ENCODE measurements around the gene CHCHD4. TPM values are rescaled to one million over a fixed set of nuclear protein-coding genes. Genes with fewer than 3 reads are reported as not detected.

The CHCHD4 gene
- total RNA-seq, 6 experiments from 2014 or later = 9.4 to 12.0 (median 10.1) TPM

- TF ChIP-seq, protein P1, sequence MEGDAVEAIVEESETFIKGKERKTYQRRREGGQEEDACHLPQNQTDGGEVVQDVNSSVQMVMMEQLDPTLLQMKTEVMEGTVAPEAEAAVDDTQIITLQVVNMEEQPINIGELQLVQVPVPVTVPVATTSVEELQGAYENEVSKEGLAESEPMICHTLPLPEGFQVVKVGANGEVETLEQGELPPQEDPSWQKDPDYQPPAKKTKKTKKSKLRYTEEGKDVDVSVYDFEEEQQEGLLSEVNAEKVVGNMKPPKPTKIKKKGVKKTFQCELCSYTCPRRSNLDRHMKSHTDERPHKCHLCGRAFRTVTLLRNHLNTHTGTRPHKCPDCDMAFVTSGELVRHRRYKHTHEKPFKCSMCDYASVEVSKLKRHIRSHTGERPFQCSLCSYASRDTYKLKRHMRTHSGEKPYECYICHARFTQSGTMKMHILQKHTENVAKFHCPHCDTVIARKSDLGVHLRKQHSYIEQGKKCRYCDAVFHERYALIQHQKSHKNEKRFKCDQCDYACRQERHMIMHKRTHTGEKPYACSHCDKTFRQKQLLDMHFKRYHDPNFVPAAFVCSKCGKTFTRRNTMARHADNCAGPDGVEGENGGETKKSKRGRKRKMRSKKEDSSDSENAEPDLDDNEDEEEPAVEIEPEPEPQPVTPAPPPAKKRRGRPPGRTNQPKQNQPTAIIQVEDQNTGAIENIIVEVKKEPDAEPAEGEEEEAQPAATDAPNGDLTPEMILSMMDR (IDR thresholded peaks at IDR 0.05) = peak; percentile 55; the same call in 1 of the 2 replicates
- Mint-ChIP-seq H3K4me1 (ENCODE audit: low read depth) (peaks cover 74% of the 10 kb centered on the region), H3K4me3 (no peak overlapping the region; the same call in 1 of the 2 replicates), H3K27me3 (ENCODE audit: insufficient read depth) (peaks cover 6% of the 10 kb centered on the region), H3K36me3 (ENCODE audit: low read depth) (peaks cover 36% of the 10 kb centered on the region), H3K27ac (peak overlapping the region; percentile 99), H3K9me3 (no peaks in the 10 kb centered on the region)
- DNase-seq = no peak
Measured at GRCh38 chr3:14145670-14146380, 21.2 kb upstream of the CHCHD4 start.

DNA sequence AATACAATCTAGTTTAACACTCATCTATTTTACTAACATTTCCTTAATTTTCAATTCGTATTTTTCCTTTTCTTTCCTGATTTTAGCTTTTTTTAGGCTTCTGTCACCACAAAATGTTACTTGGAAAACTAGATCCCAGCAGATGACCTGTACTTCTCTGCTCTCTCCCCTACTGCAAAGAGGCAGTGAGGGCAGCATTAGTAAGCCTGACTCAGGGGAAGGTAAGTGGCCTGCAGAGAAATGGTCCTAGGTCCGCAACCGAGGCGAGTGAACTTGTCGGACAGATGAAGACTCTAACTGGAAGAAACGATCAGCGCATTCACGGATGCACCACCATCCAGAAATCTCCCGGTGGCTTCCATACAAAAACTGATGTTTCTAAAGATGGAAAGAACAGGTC lies 20.6 kb upstream of the CHCHD4 start:
- peak; percentile 60 for DNase-seq
- peaks cover 6% of the 10 kb centered on the region for H3K27me3 Mint-ChIP-seq (ENCODE audit: insufficient read depth)
- TF ChIP-seq, protein P1 (IDR thresholded peaks at IDR 0.05) = no peak
- no peaks in the 10 kb centered on the region for H3K9me3 Mint-ChIP-seq
- H3K4me3 Mint-ChIP-seq = peak overlapping the region; percentile 73
- peaks cover 74% of the 10 kb centered on the region for H3K4me1 Mint-ChIP-seq (ENCODE audit: low read depth)
- peaks cover 36% of the 10 kb centered on the region for H3K36me3 Mint-ChIP-seq (ENCODE audit: low read depth)
- peak overlapping the region; percentile 99 for H3K27ac Mint-ChIP-seq

GRCh38 chr3:14144423-14145075 lies 19.9 kb upstream of the CHCHD4 start:
- H3K27me3 Mint-ChIP-seq (ENCODE audit: insufficient read depth) = peaks cover 6% of the 10 kb centered on the region
- H3K4me1 Mint-ChIP-seq (ENCODE audit: low read depth) = peaks cover 72% of the 10 kb centered on the region
- peak; percentile 100 for DNase-seq
- TF ChIP-seq, protein P1 (IDR thresholded peaks at IDR 0.05) = no peak
- H3K36me3 Mint-ChIP-seq (ENCODE audit: low read depth) = peaks cover 38% of the 10 kb centered on the region
- H3K4me3 Mint-ChIP-seq = peak overlapping the region; percentile 84
- H3K9me3 Mint-ChIP-seq = no peaks in the 10 kb centered on the region
- peak overlapping the region; percentile 99 for H3K27ac Mint-ChIP-seq

DNA sequence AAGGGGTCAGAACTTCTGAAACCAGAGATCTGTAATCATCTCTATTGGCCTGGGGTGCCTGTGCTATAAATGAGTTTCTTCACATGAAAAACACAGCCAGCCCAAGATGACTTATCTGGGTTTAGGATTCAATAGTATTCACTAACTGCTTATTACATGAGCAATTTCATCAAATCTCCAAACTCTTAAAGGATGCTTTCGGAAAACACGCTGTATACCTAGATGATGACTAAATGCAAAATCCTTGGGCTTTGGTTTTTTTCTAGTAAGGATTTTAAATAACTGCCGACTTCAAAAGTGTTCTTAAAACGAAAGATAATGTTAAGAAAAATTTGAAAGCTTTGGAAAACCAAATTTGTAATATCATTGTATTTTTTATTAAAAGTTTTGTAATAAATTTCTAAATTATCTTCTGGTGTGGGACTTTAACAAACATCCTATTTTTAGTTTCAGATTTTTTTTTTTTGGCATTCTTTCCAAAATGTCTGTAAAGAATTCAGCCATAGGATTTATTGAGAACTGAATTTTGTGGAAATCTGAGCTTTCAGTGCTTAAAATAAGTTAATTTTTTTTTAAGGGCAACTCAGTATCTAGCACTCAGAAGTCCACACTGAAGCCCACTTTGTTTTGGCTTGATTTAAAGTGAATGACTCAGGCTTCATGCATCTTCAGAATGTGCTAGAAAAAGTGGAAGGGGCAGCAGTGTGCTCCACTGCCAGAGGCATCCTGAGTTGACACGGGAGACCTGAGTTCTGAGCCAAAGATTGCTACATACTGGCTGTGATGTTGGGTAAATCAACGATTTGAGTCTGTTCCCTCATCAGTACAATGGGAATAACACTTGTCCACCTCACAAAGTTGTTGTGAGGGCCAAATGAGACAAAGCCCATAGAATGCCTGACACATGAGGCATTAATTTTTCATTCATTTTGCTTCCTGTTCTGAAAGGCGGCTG lies 18.9 kb upstream of the CHCHD4 start:
- Mint-ChIP-seq H3K36me3 (ENCODE audit: low read depth) (peaks cover 42% of the 10 kb centered on the region), H3K27me3 (ENCODE audit: insufficient read depth) (peaks cover 6% of the 10 kb centered on the region), H3K4me1 (ENCODE audit: low read depth) (peaks cover 72% of the 10 kb centered on the region), H3K4me3 (peak overlapping the region; percentile 84), H3K27ac (peak overlapping the region; percentile 99), H3K9me3 (no peaks in the 10 kb centered on the region)
- peak; percentile 92 for DNase-seq
- TF ChIP-seq, protein P1 (IDR thresholded peaks at IDR 0.05) = no peak

DNA sequence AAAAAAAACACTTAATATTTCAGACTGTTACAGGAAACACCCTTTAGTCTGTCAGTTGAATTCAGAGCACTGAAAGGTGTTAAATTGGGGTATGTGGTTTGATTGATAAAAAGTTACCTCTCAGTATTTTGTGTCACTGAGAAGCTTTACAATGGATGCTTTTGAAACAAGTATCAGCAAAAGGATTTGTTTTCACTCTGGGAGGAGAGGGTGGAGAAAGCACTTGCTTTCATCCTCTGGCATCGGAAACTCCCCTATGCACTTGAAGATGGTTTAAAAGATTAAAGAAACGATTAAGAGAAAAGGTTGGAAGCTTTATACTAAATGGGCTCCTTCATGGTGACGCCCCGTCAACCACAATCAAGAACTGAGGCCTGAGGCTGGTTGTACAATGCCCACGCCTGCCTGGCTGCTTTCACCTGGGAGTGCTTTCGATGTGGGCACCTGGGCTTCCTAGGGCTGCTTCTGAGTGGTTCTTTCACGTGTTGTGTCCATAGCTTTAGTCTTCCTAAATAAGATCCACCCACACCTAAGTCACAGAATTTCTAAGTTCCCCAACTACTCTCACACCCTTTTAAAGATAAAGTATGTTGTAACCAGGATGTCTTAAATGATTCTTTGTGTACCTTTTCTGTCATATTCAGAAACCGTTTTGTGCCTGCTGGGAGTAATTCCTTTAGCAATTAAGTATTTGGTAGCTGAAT lies 18.0 kb upstream of the CHCHD4 start:
- H3K4me1 Mint-ChIP-seq (ENCODE audit: low read depth) = peaks cover 72% of the 10 kb centered on the region

More for the DNA sequence above, 18.0 kb upstream of the CHCHD4 start:
- DNase-seq = no peak
- Mint-ChIP-seq H3K36me3 (ENCODE audit: low read depth) (peaks cover 48% of the 10 kb centered on the region), H3K4me3 (peak overlapping the region; percentile 84), H3K27me3 (ENCODE audit: insufficient read depth) (peaks cover 6% of the 10 kb centered on the region), H3K9me3 (no peaks in the 10 kb centered on the region), H3K27ac (peak overlapping the region; percentile 99)
- TF ChIP-seq, protein P1 (IDR thresholded peaks at IDR 0.05) = no peak
